Spleen (tissue), 11 donors: ENCODE results near the gene MALAT1. TPM values are rescaled to one million over a fixed set of nuclear protein-coding genes. Genes with fewer than 3 reads are reported as not detected.

Experiments used
- DNase-seq: peaks from one replicate; pipeline ENCODE4 v3.0.0-alpha.2; 2020
- H3K27ac ChIP-seq, 8 donors: fragments of 200-600 bp; sonication (generic) in 7 of 8; 1 replicate in 4 of 8; 2 replicates in 4 of 8; pipeline versions ENCODE4 v1.5.0 to v1.8.0; 2016 to 2021; ENCODE audit warnings: inconsistent platforms in 4 of 8, mild to moderate bottlenecking in 4 of 8, moderate library complexity in 1 of 8
- H3K27me3 ChIP-seq, 7 donors: fragments of 200-600 bp; sonication (generic) in 6 of 7; replicated peaks in 1 of 7; 1 replicate in 4 of 7; 2 replicates in 3 of 7; pipeline versions ENCODE4 v1.5.0 to v1.8.0; 2016 to 2021; ENCODE audit warnings: inconsistent platforms in 3 of 7, mild to moderate bottlenecking in 1 of 7
- H3K36me3 ChIP-seq, 6 donors: fragments of 200-600 bp; sonication (generic) in 5 of 6; 1 replicate in 4 of 6; 2 replicates in 2 of 6; pipeline versions ENCODE4 v1.5.0 to v1.8.0; 2016 to 2021; ENCODE audit warnings: inconsistent platforms in 2 of 6
- H3K4me1 ChIP-seq, 6 donors: fragments of 200-600 bp; sonication (generic) in 5 of 6; 1 replicate in 3 of 6; 2 replicates in 3 of 6; pipeline versions ENCODE4 v1.5.0 to v1.8.0; 2016 to 2021; ENCODE audit warnings: inconsistent platforms in 3 of 6
- H3K4me3 ChIP-seq, 8 donors: fragments of 200-600 bp; sonication (generic) in 7 of 8; 1 replicate in 4 of 8; 2 replicates in 4 of 8; pipeline versions ENCODE4 v1.5.0 to v1.8.0; 2016 to 2021; ENCODE audit warnings: inconsistent platforms in 4 of 8, mild to moderate bottlenecking in 4 of 8, moderate library complexity in 2 of 8
- H3K9me3 ChIP-seq, 8 donors: fragments of 200-600 bp; sonication (generic) in 7 of 8; 1 replicate in 4 of 8; 2 replicates in 4 of 8; pipeline versions ENCODE4 v1.5.0 to v1.8.0; 2016 to 2021; ENCODE audit warnings: inconsistent platforms in 4 of 8
- CTCF ChIP-seq, 11 experiments: fragments of 200-600 bp in 7 of 11; fragments of 450-650 bp in 4 of 11; sonication (generic) in 4 of 11; IDR thresholded peaks in 8 of 11; conservative IDR thresholded peaks in 3 of 11; 1 replicate in 7 of 11; 2 replicates in 4 of 11; pipeline versions ENCODE4 v1.4.0 to v1.8.0; 2016 to 2021; ENCODE audit warnings: antibody characterized with exemption in 11 of 11, inconsistent platforms in 4 of 11, mild to moderate bottlenecking in 1 of 11
- POLR2A ChIP-seq, 3 donors: fragments of 450-650 bp; IDR thresholded peaks; one replicate each; pipeline ENCODE4 v1.5.1; 2017; ENCODE audit warnings: antibody characterized with exemption in 3 of 3, mild to moderate bottlenecking in 1 of 3
- POLR2AphosphoS5 ChIP-seq, 3 donors: sonication (generic); formaldehyde crosslinking; IDR thresholded peaks; one replicate each; pipeline ENCODE4 v1.5.1; 2017; ENCODE audit warnings: antibody characterized with exemption in 3 of 3
- WGBS, 5 donors: extraction: QIAGEN DNeasy Blood & Tissue Kit in 3 of 5; methylation state at CpG; one replicate each; pipeline versions ENCODE4 v1.1.5 to v1.1.7; 2013 to 2018; 5-methylcytosine and 5-hydroxymethylcytosine counted together
- intact Hi-C: fragments of 100-400 bp; cut with DNase I; formaldehyde crosslinking; loops from one replicate; pipeline ENCODE4 v1.15.0; 2023; ENCODE audit warnings: low total_unique reads
- polyA plus RNA-seq, 3 donors: library from polyadenylated mRNA; stranded (reverse); fragments of 200-250 nt; gene quantifications; one replicate each; pipeline ENCODE4 v1.2.1, GENCODE V29; 2013
- total RNA-seq, 7 donors: library from RNA; depleted of rRNA in 3 of 7; stranded (reverse); fragments of >200 nt in 3 of 7; fragmentation: NEBNext Ultra II Directional in 4 of 7; extraction: Animal tissue kit (Norgen Biotek cat#: 25700) in 4 of 7; gene quantifications; one replicate each; pipeline versions ENCODE4 v1.1.0 to v1.2.1, GENCODE V29; 2016 to 2021
- donor health status: healthy with polysubstance abuse.
- donor health status: DM: no; HTN: no; CAD: no; lungs with moderate emphysema.
- donor health status: DM: no; HTN: no; CAD: no.
- donor health status: Bipolar disorder and iron deficiency.
- donor health status: healthy.
- donor health status: DM: no; HTN: no; CAD: no.
- donor health status: DM: yes; HTN: yes; CAD: no.

Gene MALAT1
- total and polyA plus RNA-seq, 10 donors = 111 to 24,490 (median 13,111) TPM

- Histone ChIP-seq H3K4me1 (peaks cover 57 to 88% (median 79%) of the 10 kb centered on the region in 6 donors), H3K27me3 (no peaks in the 10 kb centered on the region), H3K4me3 (peak overlapping the region in 1 of 8 donors; percentile 9), H3K27ac (peak overlapping the region in 4 of 8 donors; percentile 27 to 91 (median 70)), H3K36me3 (peaks cover 0 to 7% (median 0%) of the 10 kb centered on the region in 6 donors), H3K9me3 (no peaks in the 10 kb centered on the region)
- TF ChIP-seq POLR2AphosphoS5 (IDR thresholded peaks at IDR 0.05) (peak; percentile 76 to 83 (median 77)), CTCF (IDR thresholded peaks at IDR 0.05 in 8 of 11, conservative IDR thresholded peaks at IDR 0.05 in 3 of 11) (peak; percentile 24 to 88 (median 65)), POLR2A (IDR thresholded peaks at IDR 0.05) (no peak)
- 42 to 58% (median 48%) methylated on average over 10 to 17 of the region's 17 CpGs for WGBS, 5 donors
- intact Hi-C loops = no loop called here
- DNase-seq = peak; percentile 94
Observed at GRCh38 chr11:65551572-65552387, 52.9 kb downstream of the MALAT1 start.

GRCh38 chr11:65552388-65552951, 53.6 kb downstream of the MALAT1 start:
- Histone ChIP-seq H3K27ac (peak overlapping the region in 3 of 8 donors; percentile 87 to 91 (median 88)), H3K4me3 (peak overlapping the region in 1 of 8 donors; percentile 9), H3K4me1 (peaks cover 54 to 88% (median 79%) of the 10 kb centered on the region in 6 donors), H3K9me3 (no peaks in the 10 kb centered on the region), H3K27me3 (peaks cover 0 to 2% (median 0%) of the 10 kb centered on the region in 7 donors), H3K36me3 (peaks cover 0 to 4% (median 0%) of the 10 kb centered on the region in 6 donors)
- intact Hi-C loops = no loop called here
- TF ChIP-seq CTCF (IDR thresholded peaks at IDR 0.05 in 8 of 11, conservative IDR thresholded peaks at IDR 0.05 in 3 of 11) (peak in 4 of 11 experiments; percentile 9 to 25 (median 21)), POLR2AphosphoS5 (IDR thresholded peaks at IDR 0.05) (no peak), POLR2A (IDR thresholded peaks at IDR 0.05) (no peak)
- DNase-seq = no peak
- WGBS, 5 donors = 74 to 84% (median 79%) methylated on average over 9 of the region's 9 CpGs

GRCh38 chr11:65553301-65554001, 54.6 kb downstream of the MALAT1 start:
- Histone ChIP-seq H3K27ac (peak overlapping the region; percentile 13 to 91 (median 32)), H3K4me3 (peak overlapping the region in 3 of 8 donors; percentile 10 to 49 (median 13)), H3K9me3 (no peaks in the 10 kb centered on the region), H3K4me1 (peaks cover 53 to 86% (median 74%) of the 10 kb centered on the region in 6 donors), H3K27me3 (peaks cover 0 to 11% (median 0%) of the 10 kb centered on the region in 7 donors), H3K36me3 (no peaks in the 10 kb centered on the region)
- peak; percentile 88 for DNase-seq
- 42 to 67% (median 56%) methylated on average over 20 to 37 of the region's 37 CpGs for WGBS, 5 donors
- intact Hi-C loops = no loop called here
- TF ChIP-seq CTCF (IDR thresholded peaks at IDR 0.05 in 8 of 11, conservative IDR thresholded peaks at IDR 0.05 in 3 of 11) = no peak
- TF ChIP-seq POLR2AphosphoS5 (IDR thresholded peaks at IDR 0.05) = no peak
- no peak for TF ChIP-seq POLR2A (IDR thresholded peaks at IDR 0.05)
